Endometrium (tissue), 2 donors: ENCODE data around the gene PCDHB1.

Source experiments
- FAIRE-seq: peaks from 2 replicates; lab custom pipeline; 2012; peaks lifted over from hg19 to GRCh38; lab: Jason Lieb, UNC
- donor health status: control.
- donor health status: control.

PCDHB1 gene, protein sequence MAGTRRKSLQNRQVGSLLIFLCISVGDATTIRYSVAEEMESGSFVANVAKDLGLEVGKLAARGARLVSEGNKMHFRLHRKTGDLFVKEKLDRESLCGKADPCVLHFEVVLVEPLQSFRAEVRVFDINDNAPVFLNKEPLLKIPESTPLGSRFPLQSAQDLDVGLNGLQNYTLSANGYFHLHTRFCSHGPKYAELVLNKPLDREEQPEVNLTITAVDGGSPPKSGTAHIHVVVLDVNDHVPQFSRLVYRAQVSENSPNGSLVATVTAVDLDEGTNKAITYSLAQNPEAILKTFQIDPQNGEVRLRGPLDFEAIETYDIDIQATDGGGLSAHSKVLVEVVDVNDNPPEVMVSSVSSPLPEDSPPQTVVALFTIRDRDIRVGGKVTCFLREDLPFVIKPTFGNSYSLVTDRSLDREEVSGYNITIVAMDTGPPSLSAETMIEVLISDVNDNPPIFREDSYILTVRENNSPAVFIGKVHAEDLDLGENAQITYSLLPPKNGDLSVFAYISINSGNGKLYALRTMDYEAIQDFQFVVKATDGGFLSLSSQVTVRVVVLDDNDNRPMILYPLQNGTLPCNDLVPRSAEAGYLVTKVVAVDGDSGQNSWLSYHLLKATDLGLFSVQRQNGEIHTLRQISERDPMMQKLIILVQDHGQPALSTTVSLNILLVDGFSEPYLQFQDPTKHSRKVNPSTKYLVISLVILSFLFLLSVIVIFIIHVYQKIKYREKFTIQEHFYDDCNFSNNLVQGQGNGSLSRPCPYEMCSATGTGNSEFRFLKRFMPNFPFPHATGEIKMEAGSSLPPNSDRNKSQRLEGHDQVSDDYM

DNA sequence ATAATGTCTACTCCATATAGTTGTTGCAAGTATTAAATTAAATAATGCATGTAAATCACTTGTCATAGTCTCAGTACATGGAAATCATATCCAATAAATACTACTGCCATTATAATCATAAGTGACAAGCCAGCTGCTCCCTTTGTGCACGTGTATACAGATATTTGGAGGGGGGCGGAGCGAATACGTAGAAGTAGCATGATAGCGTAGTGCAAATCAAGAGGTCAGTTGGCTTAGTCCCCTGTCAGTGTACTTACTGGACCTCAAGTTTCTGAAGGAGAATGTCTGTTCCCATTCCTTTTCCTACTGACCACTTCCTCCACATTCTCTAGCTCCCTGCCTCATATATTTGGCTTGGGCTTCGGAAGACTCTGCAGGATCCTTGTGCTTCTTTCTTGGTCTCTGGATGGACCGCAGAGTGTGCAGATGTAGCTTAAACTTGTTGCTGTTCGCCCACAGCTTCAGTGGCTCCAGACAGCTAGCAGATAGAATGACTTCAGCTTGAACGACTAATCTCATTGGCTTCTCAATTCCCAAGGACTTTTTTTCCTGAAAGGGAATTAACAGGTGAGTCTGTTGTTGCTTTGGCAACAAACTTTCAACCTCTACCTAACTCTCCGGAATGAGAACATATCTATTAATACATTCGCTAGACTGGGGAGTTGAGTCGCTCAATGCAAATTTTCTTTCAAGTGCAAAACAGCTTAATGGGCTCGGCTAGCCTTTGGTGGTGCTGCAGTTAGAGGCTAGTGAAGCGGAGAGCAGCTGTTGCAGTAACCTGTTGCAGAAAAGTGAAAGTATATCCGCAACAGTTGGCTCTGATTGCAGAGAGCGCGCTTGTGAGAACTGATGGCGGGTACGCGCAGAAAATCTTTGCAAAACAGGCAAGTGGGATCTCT lies at the start of gene PCDHB1:
PCDHB1 (plus strand) TSS at position 753 of the 899 bp plus-strand sequence; CDS start at position 850, 97 bp downstream.
- no peak for FAIRE-seq

DNA sequence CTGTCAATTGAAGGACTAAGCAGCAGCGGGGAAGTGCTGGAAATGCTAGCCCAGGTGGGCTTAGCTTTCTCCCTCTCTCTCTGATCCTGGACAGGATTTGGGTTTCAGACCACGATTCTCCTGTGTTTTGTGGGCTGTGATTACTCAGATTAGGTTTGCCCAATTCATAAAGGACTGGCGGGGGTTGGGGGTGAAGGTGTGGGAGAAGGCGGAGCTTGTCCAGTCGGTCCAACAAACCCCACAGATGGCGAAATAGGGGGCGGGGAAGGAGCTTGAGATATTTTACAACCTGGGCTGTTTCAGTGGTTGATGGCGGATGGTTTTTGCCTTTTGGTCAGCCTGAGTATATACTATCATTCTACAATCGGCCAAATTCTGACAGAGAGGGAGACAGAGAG lies 49.7 kb upstream of the PCDHB1 start:
- FAIRE-seq = no peak

DNA sequence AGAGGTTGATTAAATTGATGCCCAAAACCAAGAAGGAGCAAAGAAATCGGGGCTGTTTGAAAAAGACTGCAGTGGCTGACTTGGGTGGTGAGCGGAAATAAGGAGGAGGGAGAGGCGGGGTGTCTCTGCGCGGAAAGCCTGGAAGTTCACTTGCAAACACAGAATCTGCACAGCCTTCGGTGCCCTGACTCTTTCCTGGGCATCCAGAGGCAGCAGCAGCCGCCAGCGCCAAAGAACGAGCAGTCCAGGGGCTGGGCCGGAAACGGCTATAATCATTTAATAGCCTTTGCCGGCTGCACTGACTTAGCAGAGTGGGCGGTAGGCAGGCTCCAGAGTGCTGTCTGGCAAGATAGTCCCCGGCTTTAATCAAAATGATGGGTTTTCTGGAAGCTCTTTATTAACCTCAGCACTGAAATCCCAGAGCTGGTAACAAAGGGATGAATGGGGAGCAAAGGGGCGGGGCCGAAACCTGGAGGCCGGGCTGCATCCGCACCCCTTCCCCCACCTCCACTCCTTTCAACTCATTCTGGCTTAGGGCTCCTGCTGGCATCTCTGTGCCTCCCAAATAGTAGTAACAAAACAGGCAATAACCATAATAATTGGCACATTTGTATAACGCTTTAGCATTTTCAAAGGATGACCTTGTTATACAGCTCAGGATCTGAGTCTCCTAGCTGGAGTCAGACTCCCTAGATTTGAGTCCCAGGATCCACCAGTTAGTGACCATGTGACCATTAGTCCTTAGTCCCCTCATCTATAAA lies 49.1 kb upstream of the PCDHB1 start:
- FAIRE-seq = no peak

DNA sequence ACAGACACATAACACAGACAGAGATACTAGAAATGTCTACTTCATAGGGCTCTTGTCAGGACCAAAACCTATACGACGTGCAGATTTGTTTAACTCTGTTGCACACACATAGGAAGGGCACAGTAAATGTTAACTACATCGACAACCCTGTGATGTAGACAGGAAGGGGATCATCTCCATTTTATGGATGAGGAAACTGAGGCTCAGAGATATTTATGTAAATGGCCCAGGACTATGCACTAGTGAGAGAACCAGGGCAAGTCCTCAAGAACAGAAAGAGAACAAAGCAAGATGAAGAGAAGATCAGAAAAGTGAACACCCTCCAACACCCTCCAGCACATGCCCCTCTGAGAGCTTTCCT lies 48.6 kb upstream of the PCDHB1 start:
- no peak for FAIRE-seq

DNA sequence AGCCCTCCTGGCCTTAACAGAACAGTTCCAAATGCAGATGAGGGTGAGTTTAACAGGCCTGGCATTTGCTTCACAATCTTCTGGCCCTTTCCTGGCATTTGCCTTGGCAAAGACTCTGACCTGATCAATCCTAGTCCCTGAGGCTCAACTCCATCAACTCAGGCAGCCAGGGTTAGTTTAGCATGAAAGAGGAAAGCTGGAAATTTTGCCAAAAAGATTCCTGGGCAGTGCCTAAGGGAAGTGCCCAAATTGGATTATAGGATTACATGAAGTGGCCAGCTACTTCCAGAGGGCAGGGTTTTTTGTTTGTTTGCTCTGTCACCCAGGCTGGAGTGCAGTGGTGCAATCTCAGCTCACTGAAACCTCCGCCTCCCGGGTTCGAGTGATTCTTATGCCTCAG lies 48.1 kb upstream of the PCDHB1 start:
- no peak for FAIRE-seq

DNA sequence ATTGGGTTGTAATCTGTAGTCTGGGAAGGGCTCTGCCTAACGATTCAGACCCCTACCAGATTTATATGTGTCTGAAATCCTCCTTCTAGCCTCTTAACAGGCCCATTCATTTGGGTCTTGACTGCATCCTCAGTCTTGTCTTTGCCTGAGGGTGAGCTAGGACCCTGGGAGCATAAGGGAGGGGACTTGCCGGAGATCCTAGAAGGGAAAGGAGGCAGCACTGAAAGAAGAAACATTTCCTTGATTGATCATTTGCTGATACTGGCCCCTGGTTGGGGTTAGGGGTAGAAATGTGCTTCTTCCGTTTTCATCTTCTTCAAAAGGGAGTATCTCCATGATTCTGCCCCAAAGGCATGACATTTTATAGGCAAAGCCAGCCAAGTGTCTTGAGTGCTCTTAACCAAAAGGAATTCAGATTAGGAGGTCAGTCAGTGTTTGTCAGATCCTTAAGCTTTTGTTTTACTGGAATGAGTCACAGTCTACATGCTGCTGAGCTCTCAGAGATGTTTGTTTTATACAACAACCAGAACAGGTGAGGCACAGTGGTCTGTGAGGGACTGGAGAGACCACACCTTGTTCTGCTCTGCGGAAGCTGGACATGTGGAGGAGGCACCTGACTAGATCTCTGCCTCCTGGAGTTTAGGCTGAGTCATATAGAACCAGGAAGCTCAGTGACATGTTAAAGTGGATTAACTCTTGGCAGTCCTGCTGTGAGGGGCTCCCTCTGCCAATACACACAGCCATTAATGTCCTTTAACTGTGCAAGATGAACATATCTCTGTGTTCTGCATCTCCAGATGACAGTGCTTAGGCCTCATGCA lies 47.2 kb upstream of the PCDHB1 start:
- no peak for FAIRE-seq

DNA sequence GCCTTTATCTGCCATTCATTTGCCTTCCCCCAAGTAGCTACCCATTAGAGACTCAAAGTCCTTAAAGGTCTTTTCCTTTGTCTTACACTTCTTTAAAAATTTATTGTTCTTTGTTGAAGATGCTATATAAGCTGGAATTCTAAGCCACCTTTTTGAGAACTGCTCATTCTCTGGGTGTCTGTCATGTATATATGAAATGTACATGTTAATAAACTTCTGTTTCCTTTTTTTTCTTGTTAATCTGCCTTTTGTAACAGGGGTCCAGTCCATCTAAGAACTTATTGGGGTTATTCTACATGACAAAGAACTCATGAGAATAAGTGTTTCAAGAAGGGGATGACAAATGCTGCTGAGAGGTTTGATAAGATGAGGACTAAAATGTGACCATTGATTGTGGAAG lies 43.4 kb upstream of the PCDHB1 start:
- FAIRE-seq = no peak

DNA sequence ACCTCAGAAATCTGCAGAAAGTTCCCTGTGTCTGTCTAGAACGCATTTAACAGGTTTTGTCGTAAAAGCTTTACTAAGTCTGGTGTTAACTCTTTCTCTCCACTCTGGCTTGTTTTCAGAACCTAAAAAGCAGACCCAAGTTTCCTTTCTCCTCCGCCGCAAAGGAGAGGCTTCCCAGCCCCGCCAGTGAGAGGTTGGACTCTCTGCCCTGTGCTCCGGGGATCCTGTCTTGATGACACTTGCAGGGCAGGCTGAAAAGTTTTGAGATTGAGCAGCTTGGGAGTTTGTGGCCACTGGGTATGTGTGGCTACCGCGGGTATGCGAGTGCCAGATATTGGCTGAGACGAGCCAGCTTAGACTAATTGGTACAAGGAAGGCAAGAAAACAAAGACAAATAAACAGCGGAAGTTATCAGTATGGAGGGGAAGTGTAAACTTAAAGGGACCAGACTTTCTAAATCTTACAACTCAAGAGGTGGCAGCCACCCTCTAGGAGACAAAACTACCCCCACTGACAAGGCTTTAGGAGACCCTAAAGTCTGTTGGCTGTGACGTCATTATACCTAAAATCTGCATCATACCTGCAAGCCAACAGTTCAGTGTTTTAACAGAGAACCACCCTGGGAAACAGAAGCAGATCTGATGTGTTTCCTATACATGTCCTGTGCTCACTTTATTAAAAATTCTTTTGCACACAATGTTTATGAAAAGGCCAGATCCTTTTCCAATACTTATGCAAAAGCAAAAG lies 41.0 kb upstream of the PCDHB1 start:
- no peak for FAIRE-seq

DNA sequence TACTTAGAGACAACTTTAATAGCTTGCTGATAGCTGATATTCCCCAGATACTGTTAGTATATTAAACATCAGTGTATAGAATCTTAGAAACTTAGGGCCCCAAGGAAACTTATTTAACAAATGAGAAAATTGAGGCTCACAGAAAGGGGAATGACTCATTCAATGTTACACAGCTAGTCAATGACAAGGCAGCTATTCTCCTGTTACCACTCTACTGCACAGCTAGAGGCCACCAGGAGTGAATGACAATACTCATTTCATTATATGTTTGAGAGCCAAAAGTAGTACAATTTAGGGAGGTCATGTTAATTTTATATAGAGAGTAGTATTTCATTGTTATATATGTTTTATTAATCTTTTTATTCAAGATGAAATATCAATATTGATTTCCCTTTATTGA lies 33.2 kb upstream of the PCDHB1 start:
- no peak for FAIRE-seq

DNA sequence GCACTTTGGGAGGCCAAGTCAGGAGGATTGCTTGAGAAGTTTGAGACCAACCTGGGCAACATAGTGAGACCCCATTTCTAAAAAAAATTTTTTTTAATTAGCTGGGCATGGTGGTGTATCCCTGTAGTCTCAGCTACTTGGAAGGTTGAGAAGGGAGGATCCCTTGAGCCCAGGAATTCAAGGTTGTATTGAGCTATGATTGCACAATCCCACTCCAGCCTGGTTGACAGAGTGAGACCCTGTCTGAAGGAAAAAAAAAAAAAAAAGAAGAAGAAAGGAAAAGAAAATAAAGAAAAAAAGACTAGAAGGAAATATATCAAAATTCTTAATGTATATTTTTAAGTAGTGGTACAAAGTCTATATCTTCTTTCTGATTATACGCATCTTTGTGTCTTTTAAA lies 28.8 kb upstream of the PCDHB1 start:
- no peak for FAIRE-seq

DNA sequence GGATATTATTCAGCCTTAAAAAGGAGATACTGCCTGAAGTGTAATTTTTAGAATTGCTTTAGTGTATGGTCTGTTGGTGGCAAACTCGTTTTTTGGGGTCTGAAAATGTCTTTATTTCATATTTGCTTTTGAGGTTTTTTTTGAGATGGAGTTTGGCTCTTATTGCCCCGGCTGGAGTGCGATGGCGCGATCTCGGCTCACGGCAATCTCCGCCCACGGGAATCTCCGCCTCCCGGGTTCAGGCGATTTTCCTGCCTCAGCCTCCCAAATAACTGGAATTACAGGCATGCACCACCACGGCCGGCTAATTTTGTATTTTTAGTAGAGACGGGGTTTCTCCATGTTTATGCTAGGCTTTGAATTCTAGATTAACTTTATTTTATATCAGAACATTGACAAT lies 20.2 kb upstream of the PCDHB1 start:
- no peak for FAIRE-seq

DNA sequence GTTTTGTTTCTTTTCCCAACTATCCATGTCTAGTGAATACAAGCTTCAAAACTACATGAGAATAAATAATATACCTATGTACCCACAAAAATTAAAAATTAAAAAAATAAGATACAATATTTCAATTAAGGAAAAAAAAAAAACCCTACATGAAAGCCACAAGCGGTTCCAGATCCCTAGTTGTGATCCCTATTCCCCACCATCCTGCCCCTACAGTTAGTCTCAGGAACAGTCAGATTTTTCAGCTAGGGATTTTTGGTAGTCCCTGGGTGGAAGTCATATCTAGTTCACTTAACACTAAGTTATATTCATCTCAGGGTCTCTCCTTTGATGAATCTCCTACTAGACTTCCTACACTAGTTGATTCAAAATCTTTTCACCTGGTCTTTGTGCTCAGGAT lies 18.5 kb upstream of the PCDHB1 start:
- FAIRE-seq = no peak

DNA sequence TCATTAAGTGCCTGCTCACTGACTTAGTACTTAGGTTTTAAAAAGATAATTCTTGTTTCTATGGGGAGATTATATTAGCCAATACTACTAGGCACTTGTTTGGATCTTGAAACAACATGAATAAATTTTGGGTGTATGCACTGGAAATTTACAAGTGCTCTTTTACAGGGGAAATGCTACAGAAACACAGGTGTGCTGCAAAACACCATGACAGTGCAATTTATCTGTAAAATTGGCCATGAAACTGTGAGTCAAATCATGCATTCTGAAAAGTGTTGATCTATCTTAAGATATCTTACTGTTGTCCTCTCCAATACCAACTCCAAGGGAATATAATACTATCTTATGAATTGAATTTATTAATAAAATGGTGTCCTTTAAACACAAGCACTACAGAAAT lies 12.1 kb upstream of the PCDHB1 start:
- FAIRE-seq = no peak

DNA sequence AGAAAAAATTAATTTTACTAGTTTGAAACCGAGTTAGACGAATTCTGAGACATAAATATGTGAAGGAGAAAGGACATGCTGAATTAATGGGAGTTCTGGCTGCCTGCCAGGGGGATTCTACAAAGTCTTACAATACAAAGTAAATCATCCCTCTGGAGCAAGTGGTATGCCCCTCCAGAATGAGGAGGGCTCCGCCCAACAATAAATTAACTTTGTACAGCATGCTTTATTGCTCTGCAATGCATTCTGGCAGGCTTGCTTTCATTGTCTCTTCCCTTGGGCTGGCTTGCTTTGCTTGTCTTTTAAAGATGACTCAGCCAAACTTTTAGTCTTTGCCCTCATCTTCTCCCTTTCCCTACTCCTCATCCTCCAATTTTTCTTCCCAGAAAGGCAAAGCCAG lies 11.7 kb upstream of the PCDHB1 start:
- FAIRE-seq = no peak

DNA sequence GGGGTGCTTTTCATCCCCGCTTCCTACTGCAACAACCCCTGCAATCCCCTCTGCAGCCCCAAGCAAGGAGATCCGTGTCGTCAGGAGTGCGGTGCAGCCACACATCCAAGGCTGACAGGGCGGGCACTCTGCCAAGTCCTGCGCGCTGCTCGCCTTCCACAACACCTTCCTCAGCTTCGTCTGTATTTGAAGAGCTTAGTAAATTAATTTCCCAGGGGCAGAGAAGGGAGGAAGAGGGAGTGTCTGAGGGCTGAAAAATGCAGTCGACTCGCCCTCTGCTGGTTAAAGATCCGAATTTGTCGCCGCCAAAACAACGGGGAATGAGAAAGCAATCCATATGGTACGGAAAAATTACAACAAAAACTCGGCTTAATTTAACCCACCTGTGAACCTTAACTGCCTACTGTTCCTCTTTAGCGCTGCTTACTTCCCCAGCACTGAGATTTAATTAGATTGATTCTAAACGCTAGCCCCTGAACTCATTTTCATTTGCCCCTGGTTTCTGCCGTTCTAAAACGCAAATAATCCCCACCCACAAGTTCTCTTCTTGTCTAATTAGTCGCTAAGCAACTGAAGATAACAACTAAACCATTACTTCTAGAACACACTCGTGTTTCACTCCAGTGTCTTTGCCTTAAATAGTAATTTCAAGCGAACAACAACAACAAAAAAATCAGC lies 10.9 kb upstream of the PCDHB1 start:
- FAIRE-seq = no peak

DNA sequence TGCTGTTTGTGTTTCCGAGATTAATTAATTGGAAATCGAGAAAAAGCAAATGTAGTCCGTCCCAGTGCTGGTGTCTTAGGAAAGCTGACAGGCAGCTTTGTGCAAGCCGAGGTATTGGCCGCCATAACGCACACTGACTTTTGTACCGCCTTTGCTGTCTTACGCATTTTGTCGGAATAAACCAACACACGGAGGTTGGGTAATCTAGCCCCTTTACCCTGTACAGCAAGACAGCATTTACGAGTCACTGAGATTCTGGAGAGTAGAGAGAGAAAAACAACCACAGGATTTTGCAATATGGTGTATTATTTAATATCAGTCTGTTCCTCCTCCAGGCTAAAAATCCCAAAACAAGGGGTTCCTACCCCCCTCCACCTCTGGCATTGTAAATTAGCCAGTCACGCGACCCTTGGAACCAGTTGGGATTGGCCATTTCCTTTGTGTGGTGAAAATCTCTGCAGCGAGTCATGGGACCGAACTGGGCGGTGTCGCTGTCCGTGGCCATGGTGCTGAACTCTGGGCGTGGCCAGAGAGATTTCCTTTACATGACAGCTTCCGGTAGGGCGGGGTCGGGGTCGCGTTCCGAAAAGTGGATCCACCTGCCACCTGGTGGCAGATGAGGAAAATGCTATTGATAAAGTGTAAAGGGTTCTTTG lies 10.3 kb upstream of the PCDHB1 start:
- peak; percentile 99 for FAIRE-seq

DNA sequence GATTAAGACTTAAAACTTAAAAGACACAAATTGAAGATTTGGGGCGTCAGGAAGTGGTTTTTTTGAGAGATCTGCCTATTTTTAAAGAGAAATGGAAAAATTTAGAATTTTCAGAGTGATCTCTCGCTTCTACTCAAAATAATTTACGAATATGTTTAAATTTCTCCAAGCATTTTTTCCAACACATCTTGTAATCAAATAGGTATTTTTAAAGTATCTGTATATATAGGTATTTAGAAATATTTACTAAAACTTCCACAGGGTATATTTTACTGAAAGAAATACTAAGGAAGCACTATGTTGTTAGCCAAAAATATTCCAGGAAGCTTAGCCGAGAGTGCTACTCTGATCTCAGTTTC lies 9.8 kb upstream of the PCDHB1 start:
- no peak for FAIRE-seq

DNA sequence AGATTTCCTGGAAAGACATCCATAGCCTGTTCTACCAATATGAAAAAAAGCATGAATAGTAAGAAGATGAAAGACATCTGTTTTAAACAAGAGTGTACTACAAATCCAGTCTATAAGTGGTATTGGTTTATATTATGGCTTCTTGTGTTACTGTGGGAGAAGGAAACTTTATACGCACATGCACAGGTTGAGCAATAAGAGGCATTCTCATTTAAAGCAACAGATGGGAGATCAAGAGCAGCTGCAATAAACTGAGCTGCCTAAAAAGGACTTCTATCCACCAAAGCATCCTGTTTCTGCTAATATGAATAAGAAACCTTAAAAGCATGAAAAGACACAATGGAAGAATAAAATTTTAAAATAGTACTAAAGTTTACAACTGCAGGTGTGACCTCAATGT lies 8.6 kb upstream of the PCDHB1 start:
- no peak for FAIRE-seq

DNA sequence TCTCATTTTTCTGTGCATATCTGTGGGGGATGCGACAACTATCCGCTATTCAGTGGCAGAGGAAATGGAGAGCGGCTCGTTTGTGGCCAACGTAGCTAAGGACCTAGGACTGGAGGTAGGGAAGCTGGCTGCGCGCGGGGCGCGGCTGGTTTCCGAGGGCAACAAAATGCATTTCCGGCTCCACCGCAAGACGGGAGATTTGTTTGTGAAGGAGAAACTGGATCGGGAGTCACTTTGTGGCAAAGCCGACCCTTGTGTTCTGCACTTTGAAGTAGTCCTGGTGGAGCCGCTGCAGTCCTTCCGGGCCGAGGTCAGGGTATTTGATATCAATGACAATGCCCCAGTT lies 320 bp downstream of the PCDHB1 start:
- no peak for FAIRE-seq
